ENCODE results near the gene GRHL3.

GRHL3 gene

DNA sequence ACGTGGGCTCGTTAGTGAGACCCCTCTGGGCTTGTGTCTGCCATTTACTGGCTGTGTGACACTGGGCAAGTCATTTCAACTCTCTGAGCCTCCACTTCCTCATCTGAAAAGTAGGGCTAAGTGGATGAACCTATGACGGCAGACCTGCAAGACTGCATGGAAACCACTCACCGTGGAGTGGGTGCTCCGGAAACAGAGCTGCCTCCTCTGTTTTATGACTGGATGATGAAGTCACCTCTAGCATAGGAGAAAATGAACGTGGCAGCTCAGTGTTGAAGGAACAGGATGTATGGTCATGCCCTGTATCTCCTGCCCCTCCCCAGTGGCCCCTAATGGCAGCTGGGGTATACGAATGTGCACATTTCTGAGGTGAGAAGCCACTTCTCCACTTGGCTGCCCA lies 53.9 kb downstream of the GRHL3 start:
- DNase-seq (ENCODE audit: low spot score) = no peak

DNA sequence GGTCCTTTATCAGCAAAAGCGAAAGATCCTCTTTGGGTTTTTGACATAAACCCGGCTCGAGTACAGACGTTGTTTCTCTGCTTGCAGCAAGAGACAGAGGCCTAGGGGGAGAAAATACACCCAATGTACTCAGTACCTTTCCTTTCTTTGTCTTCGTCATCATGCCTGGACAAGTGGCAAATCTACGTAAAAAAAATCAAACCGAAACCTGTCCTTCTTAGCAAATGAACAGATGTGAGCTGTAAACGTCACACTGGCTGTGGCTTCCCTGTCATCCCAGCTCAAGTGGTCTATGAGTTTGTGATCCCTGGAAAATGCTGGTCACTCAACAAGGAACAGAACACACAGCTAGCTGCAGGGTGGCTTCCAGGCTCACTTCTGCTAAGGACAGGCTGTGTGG lies 54.6 kb downstream of the GRHL3 start:
- no peak for DNase-seq (ENCODE audit: low spot score)

DNA sequence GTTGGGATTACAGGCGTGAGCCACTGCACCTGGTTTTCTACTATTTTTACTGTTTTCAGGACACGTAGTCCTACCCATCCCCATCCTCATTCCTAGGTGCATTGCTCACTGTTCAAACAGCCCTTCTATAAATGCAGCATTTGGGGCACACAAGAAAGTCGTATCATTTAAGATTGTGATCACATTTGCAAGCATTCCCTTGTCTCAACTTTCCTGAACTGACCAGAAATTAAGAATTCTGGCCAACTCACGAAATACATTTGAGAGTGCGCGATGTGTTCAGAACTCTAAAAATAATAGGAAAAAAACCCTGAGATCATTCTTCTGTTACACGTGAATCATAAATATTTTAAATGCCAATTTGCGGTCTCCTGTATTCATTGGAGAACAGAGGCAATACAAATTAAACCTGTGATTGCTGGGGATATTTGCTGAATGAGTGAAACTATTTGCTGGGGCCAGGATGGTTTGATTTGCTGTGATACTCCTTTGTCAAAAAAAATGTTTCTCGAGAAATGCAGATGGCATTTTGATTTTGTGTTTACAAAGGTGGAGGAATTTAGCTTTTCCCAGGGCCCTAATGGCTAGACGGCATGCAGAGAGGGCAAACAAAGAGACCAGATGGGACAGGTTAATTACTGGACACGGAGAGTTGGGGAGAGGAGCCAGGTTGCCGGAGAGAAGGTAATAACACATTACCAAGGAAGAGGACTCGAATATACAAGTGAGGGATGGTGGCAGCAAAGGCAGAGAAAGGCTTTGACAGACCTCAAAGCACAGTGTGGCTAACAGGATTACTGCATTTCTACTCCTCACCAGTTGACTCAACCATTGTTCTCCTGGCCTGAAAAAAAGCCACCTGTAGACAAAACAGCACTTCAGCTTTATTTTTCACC lies 56.0 kb downstream of the GRHL3 start:
- DNase-seq (ENCODE audit: low spot score) = no peak

DNA sequence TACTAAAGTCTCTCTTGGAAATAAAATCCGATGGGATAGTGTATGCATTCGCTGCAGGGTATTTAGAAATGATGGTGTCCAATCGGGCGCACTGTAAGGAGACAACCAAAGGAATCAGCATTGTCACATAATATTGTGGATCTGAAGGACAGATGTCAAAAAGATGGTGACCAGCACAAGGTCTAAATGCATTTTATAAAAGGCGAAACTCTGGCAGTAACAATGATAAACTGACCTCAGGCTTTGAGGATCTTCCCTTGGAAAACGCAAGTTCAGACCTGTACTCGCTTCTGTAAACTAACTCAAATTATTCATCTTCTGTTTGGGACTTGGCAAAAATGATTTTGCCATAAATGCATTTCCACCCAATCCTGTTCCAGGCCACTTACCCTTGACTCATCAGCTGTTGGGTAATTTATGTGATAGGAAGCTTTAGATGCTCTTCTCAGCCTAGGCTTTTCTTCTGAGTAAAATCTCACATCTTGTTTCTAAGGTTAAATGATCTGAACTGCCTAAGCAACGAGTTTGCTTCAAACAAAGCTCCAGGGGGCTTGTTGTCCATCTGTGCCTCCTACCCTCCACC lies 60.7 kb downstream of the GRHL3 start:
- DNase-seq (ENCODE audit: low spot score) = no peak

DNA sequence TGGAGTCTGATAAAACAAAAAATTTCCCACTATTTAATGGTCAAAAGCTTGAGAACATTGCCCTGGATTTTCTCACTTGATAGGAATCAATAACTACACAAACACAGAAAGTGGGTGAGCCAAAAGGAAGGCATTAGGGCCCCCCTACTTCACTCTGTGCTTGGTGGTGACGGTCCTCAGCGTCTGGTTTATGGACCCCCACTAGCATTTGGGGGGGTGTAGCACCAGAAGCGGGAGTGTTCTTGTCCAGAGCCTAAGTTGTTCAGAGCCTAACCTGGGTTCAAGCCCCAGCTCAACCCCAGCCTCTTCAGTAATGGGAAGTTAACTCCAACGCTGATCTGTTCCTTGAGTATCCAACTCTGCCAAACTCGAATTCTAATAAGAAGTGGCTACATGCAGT lies 61.4 kb downstream of the GRHL3 start:
- DNase-seq (ENCODE audit: low spot score) = no peak

DNA sequence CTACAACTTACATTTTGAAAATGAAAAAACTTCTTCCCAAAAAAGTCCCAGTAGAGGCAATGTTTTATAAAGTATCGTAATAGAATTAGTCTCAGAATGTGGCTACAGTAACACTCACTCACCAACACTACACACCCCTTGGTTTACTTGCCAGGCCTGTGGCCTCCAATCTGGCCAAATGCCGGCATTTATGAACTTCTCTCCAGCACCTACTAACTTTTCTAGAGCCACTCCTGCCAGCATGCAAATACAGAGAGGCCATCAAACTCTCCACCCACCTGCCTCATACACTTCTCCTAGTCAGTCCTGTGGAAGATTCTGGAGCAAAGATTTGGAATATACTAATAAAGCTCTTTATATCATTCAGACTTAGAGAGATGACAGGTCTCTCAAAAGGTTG lies 62.1 kb downstream of the GRHL3 start:
- DNase-seq (ENCODE audit: low spot score) = no peak

DNA sequence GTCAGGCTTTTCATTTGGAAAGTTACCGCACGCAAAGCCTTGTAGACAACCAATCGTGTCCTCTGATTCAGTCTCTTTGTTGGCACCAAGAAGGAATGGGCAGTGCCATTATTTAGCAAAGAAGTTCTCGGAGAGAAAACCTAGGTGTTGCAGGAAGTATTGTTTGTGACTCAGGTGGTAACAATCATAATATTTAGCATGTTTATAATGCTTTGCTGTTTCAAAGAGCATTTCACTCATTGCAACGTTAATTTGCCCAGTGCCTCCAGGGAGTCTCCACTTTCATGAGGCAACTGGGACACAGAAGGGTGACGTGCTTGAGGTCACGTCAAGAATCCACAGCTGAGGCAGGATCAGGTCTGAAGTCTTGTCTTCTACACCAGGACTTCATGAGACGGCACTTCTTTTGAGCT lies 63.0 kb downstream of the GRHL3 start:
- DNase-seq (ENCODE audit: low spot score) = no peak

DNA sequence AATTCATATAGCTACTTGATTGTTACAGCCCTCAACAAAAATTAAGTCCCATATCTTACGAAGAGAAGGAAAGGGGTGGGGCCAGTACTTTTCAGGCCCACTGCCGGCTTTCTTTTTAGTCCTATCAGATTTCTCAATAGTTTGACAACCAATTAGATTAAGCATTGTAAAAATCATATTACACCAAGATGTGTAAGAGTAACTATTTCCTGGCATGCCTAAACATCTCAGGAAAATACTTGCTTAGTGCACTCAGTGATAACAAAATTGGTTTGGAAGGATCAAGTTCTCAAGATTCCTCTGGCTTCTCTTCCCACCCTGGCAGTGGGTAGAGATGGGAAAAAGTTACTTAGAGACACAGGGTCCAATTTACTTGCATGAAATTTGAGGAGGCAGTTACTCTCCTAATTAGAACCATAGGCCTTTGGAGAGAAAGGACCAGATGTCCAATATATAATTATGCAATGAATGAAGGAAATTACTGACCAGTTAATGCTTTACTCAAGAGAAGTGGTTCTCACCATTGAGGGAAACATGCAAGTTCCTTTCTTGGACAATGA lies 64.3 kb downstream of the GRHL3 start:
- no peak for DNase-seq (ENCODE audit: low spot score)

DNA sequence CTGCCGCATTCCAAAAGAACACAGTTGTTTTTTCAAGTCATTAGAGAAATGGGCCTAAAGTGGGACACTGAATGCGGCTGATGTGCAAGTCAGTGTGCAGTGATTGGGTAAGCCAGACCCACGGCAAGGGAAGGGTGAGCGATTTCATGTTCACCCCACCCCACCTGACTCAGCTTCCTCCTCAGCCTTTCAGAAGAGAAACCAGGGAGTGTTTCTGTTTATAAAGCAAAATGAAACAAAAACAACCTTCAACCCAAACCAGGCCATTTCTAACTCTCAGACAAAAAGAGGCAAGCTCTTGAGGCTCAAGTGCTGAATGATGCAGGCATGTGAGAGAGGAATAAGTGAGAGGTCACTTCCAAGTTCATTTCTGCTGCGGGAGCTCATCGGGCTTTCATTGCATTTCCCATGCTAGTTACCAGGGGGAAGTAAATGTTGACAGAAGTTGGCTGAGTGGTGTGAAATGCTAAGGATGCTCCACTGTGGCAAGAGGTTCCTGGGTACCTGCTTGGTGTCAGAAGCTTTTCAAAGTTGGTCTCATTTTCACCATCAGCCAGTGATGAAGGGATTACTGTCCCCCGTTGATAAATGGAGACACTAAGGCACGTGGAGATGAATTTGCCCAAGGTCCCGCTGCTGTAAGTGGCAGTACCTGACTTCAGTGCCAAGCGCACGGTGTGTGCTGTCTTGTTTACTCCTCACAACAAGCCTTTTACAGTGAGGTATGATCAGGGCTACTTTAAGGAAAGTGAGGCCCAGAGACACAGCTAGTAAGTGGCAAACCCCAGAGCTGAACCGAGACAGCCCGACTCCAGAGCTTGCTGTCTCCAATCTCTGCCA lies 65.3 kb downstream of the GRHL3 start:
- no peak for DNase-seq (ENCODE audit: low spot score)

DNA sequence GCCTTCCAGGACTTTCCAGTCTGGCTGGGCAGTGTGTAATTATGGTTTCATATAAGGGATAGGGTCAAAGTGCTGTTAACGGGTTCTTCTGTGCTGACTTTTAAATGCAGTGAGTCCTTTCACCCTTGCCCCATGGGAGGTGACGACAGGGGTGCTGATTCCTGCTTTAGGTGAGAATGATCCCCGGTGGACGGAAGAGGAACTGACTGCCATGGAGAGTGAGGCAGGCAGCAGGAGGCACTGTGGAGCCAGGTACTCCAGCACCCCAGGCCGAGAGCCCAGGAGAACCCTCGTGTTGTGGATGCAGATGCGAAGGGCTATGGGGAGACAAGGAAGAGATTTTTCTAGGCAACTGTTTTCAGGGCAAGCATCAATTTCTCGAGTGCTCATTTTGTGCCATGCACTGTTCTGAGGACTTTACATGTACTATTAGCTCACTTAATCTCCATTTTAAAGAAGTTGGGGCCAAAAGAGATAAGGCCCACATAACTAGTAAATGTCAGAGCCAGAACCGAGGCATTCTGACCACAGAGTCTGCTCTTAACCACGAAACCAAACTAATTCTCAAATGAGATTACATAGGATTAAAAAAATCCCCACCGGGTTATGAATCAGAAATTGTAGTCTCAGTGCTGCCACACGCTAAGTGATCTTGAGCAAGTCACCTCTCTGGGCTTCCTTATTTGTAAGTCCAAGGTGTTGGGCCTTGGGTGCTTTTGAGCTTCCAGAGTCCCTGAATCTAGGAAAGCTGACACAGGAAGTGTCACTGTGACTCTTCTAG lies 66.2 kb downstream of the GRHL3 start:
- no peak for DNase-seq (ENCODE audit: low spot score)

DNA sequence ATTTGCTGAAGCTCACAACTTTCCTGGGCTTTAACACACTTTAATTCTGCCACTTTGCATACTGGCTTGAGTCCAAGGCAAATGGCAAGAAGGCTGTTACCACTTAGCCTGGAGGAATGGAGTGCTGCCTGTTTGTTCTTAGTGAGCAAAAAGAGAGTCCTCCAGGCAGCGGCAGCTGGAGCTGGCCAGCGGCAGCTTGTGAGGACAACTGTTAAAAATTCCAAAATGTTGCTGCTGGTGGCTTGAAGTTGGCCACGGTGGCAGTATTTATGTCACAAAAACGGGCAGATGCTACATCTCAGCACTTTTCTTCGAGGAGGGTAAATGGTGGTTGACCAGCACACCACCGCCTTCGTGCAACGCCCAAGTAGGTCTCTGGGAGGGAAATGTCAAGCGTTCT lies 67.1 kb downstream of the GRHL3 start:
- DNase-seq (ENCODE audit: low spot score) = no peak

DNA sequence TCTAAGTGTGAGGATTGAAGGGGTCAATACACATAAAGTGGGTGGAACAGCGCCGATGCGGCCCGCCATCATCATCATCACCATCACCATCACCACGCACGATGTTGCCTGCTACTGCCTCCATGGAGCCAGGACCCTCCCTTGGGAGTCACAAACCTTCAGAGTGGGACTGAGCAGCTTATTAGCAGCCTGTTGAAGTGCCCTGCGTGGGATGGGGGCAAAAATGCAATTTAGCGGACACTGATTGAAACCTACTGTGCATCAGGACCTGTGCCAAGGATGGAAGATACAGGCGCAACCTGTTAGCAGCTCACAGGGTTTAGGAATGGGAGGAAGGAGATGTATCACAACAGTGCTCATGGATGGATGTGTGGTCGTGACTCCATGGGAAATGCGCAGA lies 67.8 kb downstream of the GRHL3 start:
- DNase-seq (ENCODE audit: low spot score) = no peak

DNA sequence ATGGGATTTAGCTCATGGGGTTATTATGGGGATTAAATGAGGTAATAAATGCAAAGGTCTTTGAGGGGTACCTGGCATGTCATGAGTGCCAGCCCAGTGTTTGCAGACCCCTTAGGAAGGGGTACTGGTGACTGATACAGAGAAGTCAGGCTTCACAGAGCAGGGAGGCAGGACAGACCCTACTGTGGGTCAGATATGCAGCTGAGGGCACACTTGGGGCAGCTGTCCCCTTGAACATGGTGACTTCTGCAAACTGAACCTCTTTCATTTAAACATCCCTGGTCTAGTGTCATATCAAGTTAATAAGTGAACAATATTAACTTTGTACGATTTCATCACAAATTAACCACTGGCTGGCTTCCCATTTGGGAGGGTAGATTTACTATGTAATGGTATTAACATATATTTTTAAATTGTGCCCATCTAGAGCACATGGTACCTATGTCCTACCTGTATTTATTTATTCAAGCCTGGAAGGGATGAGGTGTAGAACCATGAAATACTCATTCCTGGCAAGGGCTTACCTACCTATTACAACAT lies 68.5 kb downstream of the GRHL3 start:
- no peak for DNase-seq (ENCODE audit: low spot score)

DNA sequence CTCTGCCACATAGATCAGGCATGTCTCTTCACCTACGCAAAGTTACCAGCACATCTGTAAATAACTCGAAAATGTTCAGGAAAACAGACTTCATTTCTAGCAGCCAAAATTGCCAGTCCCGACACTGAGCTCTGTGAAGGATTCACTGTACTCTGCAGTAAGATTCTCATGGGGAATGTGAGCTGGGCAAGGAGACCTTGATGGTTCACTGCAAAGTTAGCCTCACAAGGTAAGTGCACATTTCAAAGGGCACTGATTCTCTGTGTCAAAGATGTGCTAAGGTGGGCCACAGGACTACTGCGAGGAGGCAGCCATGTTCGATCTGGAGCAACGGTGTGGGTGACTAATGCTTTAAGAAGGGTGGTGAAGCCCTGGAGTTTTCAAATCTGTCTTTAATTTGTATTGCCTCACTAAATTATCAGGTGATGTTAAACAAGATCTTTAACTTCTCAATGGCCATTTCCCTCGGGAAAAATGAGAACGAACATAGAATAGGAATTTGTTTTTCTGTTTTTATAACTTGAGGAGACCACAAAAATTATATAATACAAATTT lies 69.3 kb downstream of the GRHL3 start:
- no peak for DNase-seq (ENCODE audit: low spot score)

DNA sequence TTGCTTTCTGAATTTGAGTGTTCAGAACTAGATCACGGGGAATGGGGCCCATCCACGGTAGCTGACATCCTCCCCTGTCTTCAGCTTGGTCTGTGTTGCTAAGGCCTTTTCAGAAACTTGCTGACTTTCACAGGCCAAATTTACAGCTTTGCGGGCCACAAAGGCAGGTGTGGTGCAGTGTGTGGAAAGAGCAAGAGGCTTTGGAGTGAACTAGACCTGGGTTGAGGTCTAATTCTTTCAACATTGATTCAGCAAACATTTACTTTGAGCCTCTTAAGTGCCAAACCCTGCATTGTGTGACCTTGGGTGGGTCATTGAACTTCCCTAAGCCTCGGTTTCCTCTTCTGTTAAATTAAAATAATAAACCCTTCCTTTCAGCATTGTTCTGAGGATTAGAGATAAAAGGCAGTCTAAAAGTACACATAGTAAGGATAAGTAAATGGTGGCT lies 70.1 kb downstream of the GRHL3 start:
- DNase-seq (ENCODE audit: low spot score) = no peak

DNA sequence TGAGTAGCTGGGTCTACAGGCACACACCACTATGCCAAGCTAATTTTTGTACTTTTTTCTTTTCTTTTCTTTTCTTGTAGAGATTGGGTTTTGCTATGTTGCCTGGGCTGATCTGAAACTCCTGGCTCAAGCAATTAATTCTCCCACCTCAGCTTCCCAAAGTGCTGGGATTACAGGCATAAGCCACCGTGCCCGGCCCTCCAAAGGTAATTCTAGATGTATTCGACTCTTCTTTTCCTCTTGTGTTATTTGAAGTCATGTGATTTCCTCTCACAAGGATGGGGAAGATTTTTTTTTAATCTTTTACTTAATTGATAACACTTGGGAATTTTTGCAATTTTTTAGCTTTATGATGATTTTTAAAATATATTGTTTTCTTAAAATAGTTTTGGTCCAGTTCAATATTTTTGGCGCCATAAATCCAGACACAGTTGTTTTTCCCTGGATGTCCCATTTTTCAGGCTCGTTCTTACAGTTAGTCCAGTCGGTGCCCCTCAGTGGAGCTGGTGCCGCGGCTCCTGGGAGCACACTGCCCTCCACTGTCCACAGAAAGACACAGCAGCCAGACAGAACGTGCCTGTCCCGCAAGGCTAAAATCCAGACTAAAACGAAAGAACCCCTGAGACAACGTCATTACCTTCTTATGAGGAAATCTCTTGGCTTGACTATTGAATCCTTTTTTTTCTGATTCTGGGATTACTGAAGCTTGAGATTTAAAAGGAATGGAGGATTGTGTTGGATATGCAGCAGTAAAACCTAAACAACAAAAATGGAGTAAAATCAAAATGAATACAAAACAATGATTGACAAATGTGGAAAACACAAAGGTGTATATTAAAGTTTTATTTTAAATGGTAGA lies 72.0 kb downstream of the GRHL3 start:
- DNase-seq (ENCODE audit: low spot score) = peak; percentile 86

DNA sequence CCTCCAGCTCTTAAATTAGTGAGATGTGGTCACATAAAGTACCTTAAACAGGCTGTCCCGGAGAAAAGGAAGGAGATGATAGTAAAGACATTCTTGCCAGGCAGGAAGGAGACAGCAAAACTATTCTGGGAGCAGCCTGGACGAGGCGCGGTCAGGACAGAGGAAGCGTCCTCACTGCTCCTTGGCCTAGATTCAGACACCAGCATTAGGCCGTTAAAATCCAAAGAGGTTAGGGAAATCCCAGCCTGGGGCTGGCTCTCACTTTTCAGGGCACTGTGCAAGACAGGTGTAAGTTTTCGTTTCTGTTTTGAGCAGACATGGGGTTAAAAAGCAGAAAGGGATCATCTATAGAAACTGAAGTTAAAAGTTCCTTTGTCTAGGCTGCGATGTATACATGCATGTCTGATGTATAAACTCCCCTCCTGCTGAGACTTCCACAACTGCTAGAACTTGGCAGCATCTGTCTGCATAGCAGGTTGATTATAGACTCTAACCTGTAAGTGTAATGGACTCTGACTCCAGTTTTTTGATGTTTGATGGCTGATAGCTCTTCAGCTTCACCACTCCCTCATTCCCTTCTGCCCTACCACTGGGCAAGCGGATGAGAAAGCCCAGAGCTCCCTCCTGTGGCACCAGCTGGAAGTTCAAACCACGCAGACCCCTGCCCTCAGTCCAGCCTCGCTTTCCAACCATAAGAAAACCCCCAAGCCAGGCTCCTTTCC lies 72.9 kb downstream of the GRHL3 start:
- peak; percentile 77 for DNase-seq (ENCODE audit: low spot score)

DNA sequence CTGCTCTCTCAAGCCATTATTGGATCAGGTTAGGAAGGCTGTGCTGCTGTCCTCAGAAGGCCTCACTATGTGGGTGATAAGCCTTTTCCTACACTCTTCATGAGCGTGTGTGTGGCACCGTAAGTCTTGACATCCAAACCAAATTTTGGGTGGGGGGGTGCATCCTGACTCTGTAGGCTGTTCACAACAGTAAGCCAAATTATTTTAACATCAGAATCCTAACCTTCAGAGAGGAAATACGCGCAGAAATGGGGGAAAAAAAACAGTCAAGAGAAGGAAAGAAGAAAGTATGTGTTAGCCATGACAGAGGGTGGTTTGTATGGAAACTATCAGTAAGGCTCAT lies 73.4 kb downstream of the GRHL3 start:
- DNase-seq (ENCODE audit: low spot score) = no peak

DNA sequence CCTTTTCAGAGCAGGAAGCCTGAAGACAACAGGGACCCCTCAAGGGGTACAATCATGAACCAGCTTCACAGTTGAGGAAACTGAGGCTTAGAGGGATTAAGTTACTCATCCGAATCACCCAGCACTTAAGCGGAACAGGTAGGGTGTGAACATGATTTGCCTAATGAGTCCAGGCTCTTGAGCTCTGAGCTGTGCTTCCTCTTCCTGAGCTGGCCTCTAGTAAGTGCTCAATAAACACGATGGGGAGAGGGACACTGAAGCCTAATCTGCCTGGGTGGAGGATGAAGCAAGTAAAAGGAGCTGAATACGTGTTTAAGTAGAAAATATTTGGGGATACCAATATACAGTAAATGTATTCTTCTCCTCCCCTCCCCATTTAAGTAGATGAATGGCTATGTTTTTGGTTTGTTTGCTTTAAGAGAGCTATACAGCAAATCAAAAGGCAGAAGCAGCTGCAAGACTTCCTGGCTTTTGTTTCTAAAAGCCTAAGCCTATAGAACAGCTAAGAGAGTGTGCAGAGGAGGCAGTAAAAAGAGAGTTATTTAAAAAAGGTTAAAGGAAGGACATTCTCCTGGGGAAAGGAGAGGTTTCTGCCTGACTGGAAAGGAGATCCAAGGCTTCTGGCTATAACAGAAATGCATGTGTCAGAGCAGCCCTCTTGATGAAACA lies 74.0 kb downstream of the GRHL3 start:
- no peak for DNase-seq (ENCODE audit: low spot score)

All from pons (tissue), 1 donor.